HG02852 (cell line): Measurements from ENCODE around the gene SLC35D1.
"Not testable (repeated sequence)": the region's sequence is repeated elsewhere in the genome, so short reads cannot be mapped to it uniquely, and the experiment has no call there.

ENCODE experiments used
- ATAC-seq: cut with Tn5 transposase; IDR thresholded peaks from one replicate; pipeline ENCODE4 v1.9.1; 2021; ENCODE audit warnings: mild to moderate bottlenecking, moderate library complexity; ENCODE audit not compliant: unreplicated experiment

SLC35D1 gene

GRCh38 chr1:66993076-66993475 lies 60.9 kb downstream of the SLC35D1 start:
- no peak for ATAC-seq

DNA sequence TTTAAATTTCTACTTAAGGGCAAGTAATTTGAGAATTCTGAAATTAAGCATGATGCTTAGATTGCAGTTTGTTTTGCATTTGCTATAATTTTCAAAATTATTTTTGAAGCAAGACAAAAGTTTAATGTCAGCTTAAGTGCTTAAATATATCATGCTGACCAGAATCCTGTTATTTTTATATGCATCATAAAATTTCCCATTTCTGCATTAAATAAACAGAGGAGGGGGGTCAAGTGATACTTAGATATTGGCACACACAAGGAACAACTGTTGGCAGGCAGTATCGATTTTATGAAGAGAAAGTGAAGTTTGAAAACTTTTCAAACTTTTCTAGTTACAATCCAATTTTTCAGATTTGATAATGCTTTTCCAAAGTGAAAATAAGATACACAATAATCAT lies 68.1 kb downstream of the SLC35D1 start:
- no peak for ATAC-seq

GRCh38 chr1:66984491-66984890 lies 69.5 kb downstream of the SLC35D1 start:
- ATAC-seq, result peak; percentile 83

GRCh38 chr1:66982561-66983260 lies 71.2 kb downstream of the SLC35D1 start:
- peak; percentile 46 for ATAC-seq

DNA sequence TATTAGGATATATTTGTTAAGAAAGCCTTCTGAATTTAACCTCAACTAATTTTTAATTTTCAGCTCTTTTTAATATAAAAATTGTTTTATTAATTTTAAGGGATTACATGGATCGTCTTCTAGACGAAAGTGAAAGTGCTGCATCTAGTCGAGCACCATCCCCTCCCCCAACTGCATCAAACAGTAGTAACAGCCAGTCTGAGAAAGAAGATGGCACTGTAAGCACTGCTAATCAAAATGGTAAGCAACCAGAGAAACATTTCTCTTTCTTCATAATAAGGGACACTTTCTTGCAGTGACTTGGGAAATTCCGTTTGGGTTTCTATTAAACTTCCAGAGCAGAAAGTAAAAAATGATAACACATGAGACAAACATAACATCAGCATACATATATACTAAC lies 72.3 kb downstream of the SLC35D1 start:
- ATAC-seq, result no peak

DNA sequence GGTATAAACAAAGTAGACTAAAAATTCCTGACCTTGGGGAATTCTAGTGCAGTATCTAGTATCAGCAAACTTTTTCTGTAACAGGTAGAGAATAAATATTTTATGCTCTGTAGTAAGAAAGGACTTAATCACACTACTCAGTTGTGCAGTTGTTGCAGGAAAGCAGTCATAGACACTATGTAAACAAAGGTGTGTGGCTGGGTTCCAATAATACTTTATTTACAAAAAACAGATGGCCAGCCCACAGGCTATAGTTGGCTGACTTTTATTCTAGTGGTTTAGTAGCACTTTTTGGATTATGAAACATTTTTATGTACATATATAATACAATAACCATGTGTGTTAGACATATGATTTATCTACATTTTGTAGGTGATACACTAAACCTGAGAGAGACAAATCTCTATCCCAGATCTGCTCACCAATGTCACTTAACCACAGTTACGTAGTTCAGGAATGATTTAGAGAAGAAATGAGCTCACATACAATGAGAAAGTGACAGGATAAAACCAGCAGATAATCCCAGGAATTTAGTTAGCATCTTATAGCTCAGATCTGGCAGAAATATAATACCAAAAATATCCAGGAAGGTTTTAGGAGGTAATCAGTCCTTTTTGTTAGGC lies 73.1 kb downstream of the SLC35D1 start:
- ATAC-seq, result no peak

DNA sequence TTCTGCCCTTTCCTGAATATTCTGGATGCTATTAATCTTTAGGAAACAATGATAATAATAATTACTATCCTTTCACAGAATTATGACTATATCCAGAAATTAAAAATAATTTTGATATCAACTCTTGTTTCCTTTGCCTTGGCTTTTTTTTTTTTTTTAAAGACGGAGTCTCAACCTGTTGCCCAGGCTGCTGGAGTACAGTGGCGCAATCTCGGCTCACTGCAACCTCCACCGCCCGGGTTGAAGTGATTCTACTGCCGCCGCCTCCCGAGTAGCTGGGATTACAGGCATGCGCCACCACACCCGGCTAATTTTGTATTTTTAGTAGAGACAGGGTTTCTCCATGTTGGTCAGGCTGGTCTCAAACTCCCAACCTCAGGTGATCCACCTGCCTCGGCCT lies 74.3 kb downstream of the SLC35D1 start:
- not testable (repeated sequence) for ATAC-seq

- no peak for ATAC-seq
These were observed 75.7 kb downstream of the SLC35D1 start for GRCh38 chr1:66978201-66978600.

DNA sequence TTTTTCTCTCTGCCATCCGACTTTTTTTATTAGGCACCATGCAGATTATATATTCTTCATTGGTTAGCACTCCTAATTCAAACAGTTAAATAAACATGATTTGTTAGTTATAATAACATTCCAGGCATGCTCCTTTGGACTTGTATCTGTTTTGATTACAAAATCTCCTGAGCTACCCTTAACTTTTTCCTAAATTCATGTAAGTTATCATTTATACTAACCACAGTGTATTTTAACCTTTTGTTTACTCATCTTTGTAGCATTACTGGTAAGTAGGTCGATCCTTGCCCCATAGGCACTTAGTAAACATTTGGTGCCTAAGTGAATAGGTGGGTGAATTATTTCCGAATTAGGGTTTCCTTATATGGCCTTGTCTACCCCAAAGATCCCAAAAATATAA lies 85.4 kb downstream of the SLC35D1 start:
- ATAC-seq, result no peak

DNA sequence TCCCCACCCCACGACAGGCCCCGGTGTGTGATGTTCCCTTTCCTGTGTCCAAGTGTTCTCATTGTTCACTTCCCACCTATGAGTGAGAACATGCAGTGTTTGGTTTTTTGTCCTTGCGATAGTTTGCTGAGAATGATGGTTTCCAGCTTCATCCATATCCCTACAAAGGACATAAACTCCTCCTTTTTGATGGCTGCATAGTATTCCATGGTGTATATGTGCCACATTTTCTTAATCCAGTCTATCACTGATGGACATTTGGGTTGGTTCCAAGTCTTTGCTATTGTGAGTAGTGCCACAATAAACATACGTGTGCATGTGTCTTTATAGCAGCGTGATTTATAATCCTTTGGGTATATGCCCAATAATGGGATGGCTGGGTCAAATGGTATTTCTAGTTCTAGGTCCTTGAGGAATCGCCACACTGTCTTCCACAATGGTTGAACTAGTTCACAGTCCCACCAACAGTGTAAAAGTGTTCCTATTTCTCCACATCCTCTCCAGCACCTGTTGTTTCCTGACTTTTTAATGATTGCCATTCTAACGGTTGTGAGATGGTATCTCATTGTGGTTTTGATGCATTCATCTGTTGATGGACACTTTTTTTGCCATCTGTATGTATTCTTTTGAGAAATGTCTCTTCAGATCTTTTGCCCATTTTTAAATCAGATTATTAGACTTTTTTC lies 87.6 kb downstream of the SLC35D1 start:
- not testable (repeated sequence) for ATAC-seq

DNA sequence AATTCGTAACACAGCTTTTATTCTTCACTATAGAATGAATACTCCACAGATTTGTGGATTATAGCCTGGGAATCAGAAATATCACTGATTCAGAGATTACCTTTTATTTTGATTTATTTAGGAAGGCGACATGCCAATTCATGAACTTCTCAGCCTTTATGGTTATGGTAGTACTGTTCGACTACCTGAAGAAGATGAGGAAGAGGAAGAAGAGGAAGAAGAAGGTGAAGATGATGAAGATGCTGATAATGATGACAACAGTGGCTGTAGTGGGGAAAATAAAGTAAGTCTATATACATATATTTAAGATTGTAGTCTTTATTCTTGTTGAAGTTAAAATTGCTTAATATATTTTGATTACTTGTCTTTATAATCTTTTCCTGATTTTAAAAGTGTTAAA lies 96.0 kb downstream of the SLC35D1 start:
- ATAC-seq, result no peak

DNA sequence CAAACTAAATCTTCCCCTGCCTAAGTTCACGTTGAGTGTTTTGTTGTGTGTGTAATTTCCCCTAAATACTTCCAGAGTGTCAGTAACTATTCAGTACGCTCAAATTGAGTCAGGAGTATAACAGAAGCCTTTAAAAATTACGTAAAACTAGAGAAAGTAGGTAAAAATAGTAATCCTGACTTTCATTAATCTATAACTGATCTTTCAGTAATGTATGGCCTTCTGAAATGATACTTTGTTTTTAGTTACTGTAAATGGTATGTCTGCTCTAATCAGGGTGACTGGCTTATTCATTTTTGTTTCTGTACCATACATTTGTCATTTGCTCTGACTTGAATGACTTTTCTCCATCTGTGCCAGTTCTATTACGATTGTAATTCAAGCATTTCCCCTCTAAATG lies 99.7 kb downstream of the SLC35D1 start:
- ATAC-seq, result peak; percentile 76

DNA sequence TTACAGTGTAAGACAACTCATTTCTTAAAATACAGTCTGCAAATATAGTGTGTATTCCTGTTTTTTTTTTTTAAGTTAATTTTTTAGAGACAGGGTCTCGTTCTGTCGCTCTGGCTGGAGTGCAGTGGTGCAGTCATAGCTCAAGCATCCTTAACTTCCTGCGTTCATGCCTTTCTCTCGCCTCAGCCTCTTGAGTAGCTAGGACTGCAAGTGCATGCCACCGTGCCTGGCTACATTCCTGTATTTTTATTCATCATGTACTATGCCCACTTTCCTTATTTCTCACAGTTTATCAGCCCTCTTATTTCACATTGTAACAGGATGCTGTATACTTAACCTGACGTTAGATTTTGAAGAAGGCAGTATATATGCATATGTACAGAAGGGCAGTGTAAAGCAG lies 102.4 kb downstream of the SLC35D1 start:
- ATAC-seq, result no peak
